CD14-positive monocyte (primary cell): ENCODE results near the gene SLC27A1. TPM values are rescaled to one million over a fixed set of nuclear protein-coding genes. Genes with fewer than 3 reads are reported as not detected.

Source experiments
- DNase-seq, 3 donors: peaks; one replicate each; pipeline ENCODE4 v3.0.0-alpha.2; 2011 to 2022
- H2AFZ ChIP-seq: 2 replicates; pipeline ENCODE4 v1.6.0; 2012; ENCODE audit warnings: mild to moderate bottlenecking, low read depth, low read length, inconsistent platforms; ENCODE audit not compliant: insufficient read depth, poor library complexity, severe bottlenecking
- H3K27ac ChIP-seq, 2 donors: 1 replicate in 1 of 2; 2 replicates in 1 of 2; pipeline ENCODE4 v1.5.1; 2012 to 2013; ENCODE audit warnings: low read length in 2 of 2, control low read depth in 1 of 2, inconsistent platforms in 1 of 2, low read depth in 1 of 2, mild to moderate bottlenecking in 1 of 2
- H3K27me3 ChIP-seq, 2 donors: one replicate each; pipeline versions ENCODE4 v1.6.0 to v1.6.1; 2011 to 2013; ENCODE audit warnings: low read length in 2 of 2; ENCODE audit not compliant: control insufficient read depth in 2 of 2, insufficient read depth in 2 of 2
- H3K36me3 ChIP-seq, 2 donors: replicated peaks in 1 of 2; 1 replicate in 1 of 2; 2 replicates in 1 of 2; pipeline versions ENCODE4 v1.5.1 to v1.6.1; 2012 to 2013; ENCODE audit warnings: low read length in 2 of 2, control low read depth in 1 of 2, inconsistent platforms in 1 of 2, mild to moderate bottlenecking in 1 of 2; ENCODE audit not compliant: insufficient read depth in 2 of 2, control insufficient read depth in 1 of 2
- H3K4me1 ChIP-seq, 2 donors: 1 replicate in 1 of 2; 2 replicates in 1 of 2; pipeline versions ENCODE4 v1.5.1 to v1.6.1; 2012 to 2013; ENCODE audit warnings: low read length in 2 of 2, control low read depth in 1 of 2, inconsistent platforms in 1 of 2, mild to moderate bottlenecking in 1 of 2, moderate library complexity in 1 of 2; ENCODE audit not compliant: insufficient read depth in 2 of 2, control insufficient read depth in 1 of 2
- H3K4me2 ChIP-seq: replicated peaks from 2 replicates; pipeline ENCODE3; 2012; ENCODE audit warnings: low read length, moderate library complexity, mild to moderate bottlenecking; ENCODE audit not compliant: poor library complexity, severe bottlenecking; ENCODE audit errors: extremely low read depth
- H3K4me3 ChIP-seq, 3 experiments: fragments of 200-600 bp in 1 of 3; sonication (generic) in 1 of 3; replicated peaks in 1 of 3; 1 replicate in 2 of 3; 2 replicates in 1 of 3; pipeline ENCODE4 v1.5.1; 2011 to 2013; ENCODE audit warnings: low read length in 3 of 3, mild to moderate bottlenecking in 3 of 3, control low read depth in 2 of 3, low read depth in 2 of 3, inconsistent platforms in 1 of 3, moderate library complexity in 1 of 3
- H3K79me2 ChIP-seq: 2 replicates; pipeline ENCODE4 v1.6.0; 2012; ENCODE audit warnings: mild to moderate bottlenecking, control low read depth, inconsistent platforms, low read length, moderate library complexity; ENCODE audit not compliant: insufficient read depth
- H3K9ac ChIP-seq: 2 replicates; pipeline ENCODE4 v1.6.0; 2017; ENCODE audit warnings: low read length, mild to moderate bottlenecking; ENCODE audit not compliant: insufficient read depth, poor library complexity, severe bottlenecking
- H3K9me3 ChIP-seq, 2 donors: replicated peaks in 1 of 2; 1 replicate in 1 of 2; 2 replicates in 1 of 2; pipeline versions ENCODE4 v1.5.1 to v1.6.1; 2012 to 2013; ENCODE audit warnings: low read length in 2 of 2, control low read depth in 1 of 2; ENCODE audit not compliant: control insufficient read depth in 1 of 2, insufficient read depth in 1 of 2
- H4K20me1 ChIP-seq: 2 replicates; pipeline ENCODE4 v1.6.0; 2012; ENCODE audit warnings: mild to moderate bottlenecking, low read length, control low read depth, moderate library complexity; ENCODE audit not compliant: insufficient read depth
- H3K27ac Mint-ChIP-seq, 7 donors: one replicate each; pipeline ENCODE4 v1.8.0; 2020; ENCODE audit warnings: mild to moderate bottlenecking in 7 of 7, mixed read lengths in 7 of 7, moderate library complexity in 6 of 7, inconsistent platforms in 2 of 7
- H3K27me3 Mint-ChIP-seq, 3 donors: one replicate each; pipeline ENCODE4 v1.8.0; 2021 to 2022; ENCODE audit warnings: low read depth in 3 of 3, mild to moderate bottlenecking in 3 of 3, mixed read lengths in 3 of 3, moderate library complexity in 3 of 3, inconsistent platforms in 1 of 3
- H3K36me3 Mint-ChIP-seq, 2 donors: one replicate each; pipeline ENCODE4 v1.8.0; 2020; ENCODE audit warnings: mixed read lengths in 2 of 2, inconsistent platforms in 1 of 2, mild to moderate bottlenecking in 1 of 2
- H3K4me1 Mint-ChIP-seq: one replicate; pipeline ENCODE4 v1.8.0; 2020; ENCODE audit warnings: mild to moderate bottlenecking, mixed read lengths
- H3K4me3 Mint-ChIP-seq, 2 donors: one replicate each; pipeline ENCODE4 v1.8.0; 2020; ENCODE audit warnings: mild to moderate bottlenecking in 2 of 2, mixed read lengths in 2 of 2, moderate library complexity in 1 of 2
- H3K9me3 Mint-ChIP-seq, 7 donors: one replicate each; pipeline ENCODE4 v1.8.0; 2020 to 2022; ENCODE audit warnings: mixed read lengths in 7 of 7, mild to moderate bottlenecking in 6 of 7, moderate library complexity in 6 of 7, inconsistent platforms in 2 of 7
- CTCF ChIP-seq: fragments of 200-600 bp; IDR thresholded peaks from one replicate; pipeline ENCODE4 v1.8.0; 2022; ENCODE audit warnings: antibody characterized with exemption, mild to moderate bottlenecking
- WGBS: methylation state at CpG from one replicate; pipeline ENCODE4 v1.1.5; 2013; ENCODE audit warnings: missing lambda C conversion rate; ENCODE audit not compliant: insufficient coverage; 5-methylcytosine and 5-hydroxymethylcytosine counted together
- intact Hi-C, 2 donors: fragments of 100-400 bp; cut with micrococcal nuclease; formaldehyde crosslinking; loops; one replicate each; pipeline versions ENCODE4 v1.15.0 to v1.15.1; 2023
- polyA plus RNA-seq, 3 donors: library from polyadenylated mRNA; depleted of rRNA in 1 of 3; unstranded in 2 of 3; stranded (reverse) in 1 of 3; fragments of 300-500 nt in 2 of 3; fragments of >200 nt in 1 of 3; fragmentation: Illumina TruSeq in 2 of 3; gene quantifications; 1 replicate in 2 of 3; 2 replicates in 1 of 3; pipeline ENCODE4 v1.2.3, GENCODE V29; 2012 to 2021

SLC27A1 gene
- polyA plus RNA-seq, 3 donors: 27.1 to 36.5 (median 27.6) TPM

- WGBS: 12% methylated on average over 38 of the region's 58 CpGs
- intact Hi-C loops: no loop called here
- Histone ChIP-seq H4K20me1 (no peaks in the 10 kb centered on the region), H2AFZ (no peak overlapping the region), H3K9ac (no peak overlapping the region), H3K4me1 (peaks cover 9 to 10% of the 10 kb centered on the region in 2 donors), H3K4me2 (no peak overlapping the region), H3K36me3 (no peaks in the 10 kb centered on the region), H3K79me2 (no peaks in the 10 kb centered on the region), H3K27me3 (peaks cover 22 to 43% of the 10 kb centered on the region in 2 donors), H3K9me3 (peaks cover 3 to 4% of the 10 kb centered on the region in 2 donors), H3K27ac (no peak overlapping the region), H3K4me3 (no peak overlapping the region)
- H3K4me1 Mint-ChIP-seq: peaks cover 13% of the 10 kb centered on the region
- H3K4me3 Mint-ChIP-seq: peak overlapping the region in 1 of 2 donors; percentile 70
- no peak for TF ChIP-seq CTCF
- no peak overlapping the region for H3K27ac Mint-ChIP-seq
- no peaks in the 10 kb centered on the region for H3K36me3 Mint-ChIP-seq
- DNase-seq: no peak
- peaks cover 2 to 10% (median 9%) of the 10 kb centered on the region in 7 donors for H3K9me3 Mint-ChIP-seq
- H3K27me3 Mint-ChIP-seq: peaks cover 48 to 54% (median 49%) of the 10 kb centered on the region in 3 donors
These were observed 14.8 kb upstream of the SLC27A1 start for GRCh38 chr19:17455308-17456123.

GRCh38 chr19:17456127-17456526, 14.2 kb upstream of the SLC27A1 start:
- H3K27ac ChIP-seq: no peak overlapping the region
- H3K27me3 Mint-ChIP-seq: peaks cover 47 to 56% (median 50%) of the 10 kb centered on the region in 3 donors
- no peak for DNase-seq
- H3K36me3 ChIP-seq: no peaks in the 10 kb centered on the region
- no peak overlapping the region for H2AFZ ChIP-seq
- intact Hi-C loops: no loop called here
- no peak overlapping the region for H3K9ac ChIP-seq
- H3K9me3 Mint-ChIP-seq: peaks cover 2 to 10% (median 9%) of the 10 kb centered on the region in 7 donors
- no peak overlapping the region for H3K4me2 ChIP-seq
- H3K36me3 Mint-ChIP-seq: no peaks in the 10 kb centered on the region
- peak overlapping the region in 1 of 2 donors; percentile 80 for H3K4me3 Mint-ChIP-seq
- H3K79me2 ChIP-seq: no peaks in the 10 kb centered on the region
- H3K9me3 ChIP-seq: peaks cover 3 to 4% of the 10 kb centered on the region in 2 donors
- TF ChIP-seq CTCF: no peak
- peaks cover 3 to 4% of the 10 kb centered on the region in 2 donors for H3K4me1 ChIP-seq
- no peak overlapping the region for H3K4me3 ChIP-seq
- H3K27me3 ChIP-seq: peaks cover 22 to 43% of the 10 kb centered on the region in 2 donors
- H3K27ac Mint-ChIP-seq: no peak overlapping the region
- 82% methylated on average over 6 of the region's 11 CpGs for WGBS
- no peaks in the 10 kb centered on the region for H4K20me1 ChIP-seq
- peaks cover 7% of the 10 kb centered on the region for H3K4me1 Mint-ChIP-seq
